Spleen (tissue), 11 donors: Measurements from ENCODE around the gene KCNH8. TPM values are rescaled to one million over a fixed set of nuclear protein-coding genes. Genes with fewer than 3 reads are reported as not detected.

Experiments used
- DNase-seq: peaks from one replicate; pipeline ENCODE4 v3.0.0-alpha.2; 2020
- H3K27ac ChIP-seq, 8 donors: fragments of 200-600 bp; sonication (generic) in 7 of 8; 1 replicate in 4 of 8; 2 replicates in 4 of 8; pipeline versions ENCODE4 v1.5.0 to v1.8.0; 2016 to 2021; ENCODE audit warnings: inconsistent platforms in 4 of 8, mild to moderate bottlenecking in 4 of 8, moderate library complexity in 1 of 8
- H3K27me3 ChIP-seq, 7 donors: fragments of 200-600 bp; sonication (generic) in 6 of 7; replicated peaks in 1 of 7; 1 replicate in 4 of 7; 2 replicates in 3 of 7; pipeline versions ENCODE4 v1.5.0 to v1.8.0; 2016 to 2021; ENCODE audit warnings: inconsistent platforms in 3 of 7, mild to moderate bottlenecking in 1 of 7
- H3K36me3 ChIP-seq, 6 donors: fragments of 200-600 bp; sonication (generic) in 5 of 6; 1 replicate in 4 of 6; 2 replicates in 2 of 6; pipeline versions ENCODE4 v1.5.0 to v1.8.0; 2016 to 2021; ENCODE audit warnings: inconsistent platforms in 2 of 6
- H3K4me1 ChIP-seq, 6 donors: fragments of 200-600 bp; sonication (generic) in 5 of 6; 1 replicate in 3 of 6; 2 replicates in 3 of 6; pipeline versions ENCODE4 v1.5.0 to v1.8.0; 2016 to 2021; ENCODE audit warnings: inconsistent platforms in 3 of 6
- H3K4me3 ChIP-seq, 8 donors: fragments of 200-600 bp; sonication (generic) in 7 of 8; 1 replicate in 4 of 8; 2 replicates in 4 of 8; pipeline versions ENCODE4 v1.5.0 to v1.8.0; 2016 to 2021; ENCODE audit warnings: inconsistent platforms in 4 of 8, mild to moderate bottlenecking in 4 of 8, moderate library complexity in 2 of 8
- H3K9me3 ChIP-seq, 8 donors: fragments of 200-600 bp; sonication (generic) in 7 of 8; 1 replicate in 4 of 8; 2 replicates in 4 of 8; pipeline versions ENCODE4 v1.5.0 to v1.8.0; 2016 to 2021; ENCODE audit warnings: inconsistent platforms in 4 of 8
- POLR2A ChIP-seq, 3 donors: fragments of 450-650 bp; IDR thresholded peaks; one replicate each; pipeline ENCODE4 v1.5.1; 2017; ENCODE audit warnings: antibody characterized with exemption in 3 of 3, mild to moderate bottlenecking in 1 of 3
- POLR2AphosphoS5 ChIP-seq, 3 donors: sonication (generic); formaldehyde crosslinking; IDR thresholded peaks; one replicate each; pipeline ENCODE4 v1.5.1; 2017; ENCODE audit warnings: antibody characterized with exemption in 3 of 3
- WGBS, 5 donors: extraction: QIAGEN DNeasy Blood & Tissue Kit in 3 of 5; methylation state at CpG; one replicate each; pipeline versions ENCODE4 v1.1.5 to v1.1.7; 2013 to 2018; 5-methylcytosine and 5-hydroxymethylcytosine counted together
- intact Hi-C: fragments of 100-400 bp; cut with DNase I; formaldehyde crosslinking; loops from one replicate; pipeline ENCODE4 v1.15.0; 2023; ENCODE audit warnings: low total_unique reads
- polyA plus RNA-seq, 3 donors: library from polyadenylated mRNA; stranded (reverse); fragments of 200-250 nt; gene quantifications; one replicate each; pipeline ENCODE4 v1.2.1, GENCODE V29; 2013
- total RNA-seq, 7 donors: library from RNA; depleted of rRNA in 3 of 7; stranded (reverse); fragments of >200 nt in 3 of 7; fragmentation: NEBNext Ultra II Directional in 4 of 7; extraction: Animal tissue kit (Norgen Biotek cat#: 25700) in 4 of 7; gene quantifications; one replicate each; pipeline versions ENCODE4 v1.1.0 to v1.2.1, GENCODE V29; 2016 to 2021
- TF ChIP-seq, protein P1 (sequence below), 11 experiments: fragments of 200-600 bp in 7 of 11; fragments of 450-650 bp in 4 of 11; sonication (generic) in 4 of 11; IDR thresholded peaks in 8 of 11; conservative IDR thresholded peaks in 3 of 11; 1 replicate in 7 of 11; 2 replicates in 4 of 11; pipeline versions ENCODE4 v1.4.0 to v1.8.0; 2016 to 2021; ENCODE audit warnings: antibody characterized with exemption in 11 of 11, inconsistent platforms in 4 of 11, mild to moderate bottlenecking in 1 of 11
- donor health status: healthy with polysubstance abuse.
- donor health status: DM: no; HTN: no; CAD: no; lungs with moderate emphysema.
- donor health status: DM: no; HTN: no; CAD: no.
- donor health status: Bipolar disorder and iron deficiency.
- donor health status: healthy.
- donor health status: DM: no; HTN: no; CAD: no.
- donor health status: DM: yes; HTN: yes; CAD: no.

KCNH8 gene
- total and polyA plus RNA-seq, 10 donors: 0.70 to 3.1 (median 2.2) TPM

DNA sequence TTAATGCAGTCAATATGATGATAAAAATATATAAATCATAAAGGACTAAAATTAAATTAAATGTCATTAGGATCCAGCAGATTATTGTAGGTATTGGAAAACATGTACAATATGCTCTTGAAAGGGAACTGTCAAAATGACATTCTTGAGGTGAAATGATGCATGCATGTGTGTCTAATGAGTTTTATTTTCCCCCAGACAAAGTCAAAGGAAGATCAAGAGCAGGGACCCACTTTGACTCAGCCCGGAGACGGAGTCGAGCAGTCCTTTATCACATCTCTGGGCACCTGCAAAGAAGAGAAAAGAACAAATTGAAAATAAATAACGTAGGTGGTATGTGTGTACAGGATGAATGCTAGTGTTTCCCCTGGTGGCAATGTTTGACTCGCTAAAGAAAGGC, 194.1 kb downstream of the KCNH8 start:
- no peak overlapping the region for H3K27ac ChIP-seq
- no peak for TF ChIP-seq POLR2AphosphoS5 (IDR thresholded peaks at IDR 0.05)
- H3K27me3 ChIP-seq: no peaks in the 10 kb centered on the region
- H3K9me3 ChIP-seq: peaks cover 0 to 5% (median 0%) of the 10 kb centered on the region in 8 donors
- intact Hi-C loops: loop anchor here (10.0 kb wide), 1 partner anchor 522 kb away; no protein-coding TSS in a partner anchor
- WGBS, 5 donors: 50 to 80% (median 66%) methylated on average over 5 of the region's 5 CpGs
- no peak for DNase-seq
- no peak overlapping the region for H3K4me3 ChIP-seq
- no peaks in the 10 kb centered on the region for H3K36me3 ChIP-seq
- peaks cover 0 to 11% (median 0%) of the 10 kb centered on the region in 6 donors for H3K4me1 ChIP-seq

DNA sequence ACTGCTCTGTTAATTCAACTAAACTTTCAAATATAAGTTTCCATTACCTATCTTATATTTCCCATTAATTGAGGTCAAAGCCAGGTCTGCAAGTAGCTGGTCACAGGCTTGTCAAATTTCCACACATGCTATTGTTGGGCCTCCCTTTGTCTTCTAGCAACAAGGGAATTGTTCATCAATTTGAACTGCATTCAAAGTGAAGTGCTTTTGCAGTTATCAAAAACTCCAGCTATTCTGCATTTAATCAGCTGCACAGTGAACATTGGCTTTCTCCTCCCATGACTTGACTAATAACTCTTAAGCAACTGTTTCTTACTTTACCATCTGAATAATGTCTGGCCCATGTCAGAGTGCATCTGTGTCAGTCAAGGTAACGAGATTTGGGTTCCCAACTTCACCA, 198.4 kb downstream of the KCNH8 start:
- Histone ChIP-seq H3K27ac (peak overlapping the region in 4 of 8 donors; percentile 40 to 76 (median 66)), H3K9me3 (peaks cover 0 to 7% (median 0%) of the 10 kb centered on the region in 8 donors), H3K36me3 (no peaks in the 10 kb centered on the region), H3K4me1 (peaks cover 0 to 31% (median 4%) of the 10 kb centered on the region in 6 donors), H3K27me3 (no peaks in the 10 kb centered on the region), H3K4me3 (no peak overlapping the region)
- 26 to 52% (median 41%) methylated on average over 1 of the region's 1 CpG for WGBS, 5 donors
- TF ChIP-seq POLR2AphosphoS5 (IDR thresholded peaks at IDR 0.05) (no peak), POLR2A (IDR thresholded peaks at IDR 0.05) (no peak)
- TF ChIP-seq, protein P1, sequence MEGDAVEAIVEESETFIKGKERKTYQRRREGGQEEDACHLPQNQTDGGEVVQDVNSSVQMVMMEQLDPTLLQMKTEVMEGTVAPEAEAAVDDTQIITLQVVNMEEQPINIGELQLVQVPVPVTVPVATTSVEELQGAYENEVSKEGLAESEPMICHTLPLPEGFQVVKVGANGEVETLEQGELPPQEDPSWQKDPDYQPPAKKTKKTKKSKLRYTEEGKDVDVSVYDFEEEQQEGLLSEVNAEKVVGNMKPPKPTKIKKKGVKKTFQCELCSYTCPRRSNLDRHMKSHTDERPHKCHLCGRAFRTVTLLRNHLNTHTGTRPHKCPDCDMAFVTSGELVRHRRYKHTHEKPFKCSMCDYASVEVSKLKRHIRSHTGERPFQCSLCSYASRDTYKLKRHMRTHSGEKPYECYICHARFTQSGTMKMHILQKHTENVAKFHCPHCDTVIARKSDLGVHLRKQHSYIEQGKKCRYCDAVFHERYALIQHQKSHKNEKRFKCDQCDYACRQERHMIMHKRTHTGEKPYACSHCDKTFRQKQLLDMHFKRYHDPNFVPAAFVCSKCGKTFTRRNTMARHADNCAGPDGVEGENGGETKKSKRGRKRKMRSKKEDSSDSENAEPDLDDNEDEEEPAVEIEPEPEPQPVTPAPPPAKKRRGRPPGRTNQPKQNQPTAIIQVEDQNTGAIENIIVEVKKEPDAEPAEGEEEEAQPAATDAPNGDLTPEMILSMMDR (IDR thresholded peaks at IDR 0.05 in 8 of 11, conservative IDR thresholded peaks at IDR 0.05 in 3 of 11): no peak
- no peak for DNase-seq
- intact Hi-C loops: loop anchor here (10.0 kb wide), 1 partner anchor 518 kb away; no protein-coding TSS in a partner anchor

DNA sequence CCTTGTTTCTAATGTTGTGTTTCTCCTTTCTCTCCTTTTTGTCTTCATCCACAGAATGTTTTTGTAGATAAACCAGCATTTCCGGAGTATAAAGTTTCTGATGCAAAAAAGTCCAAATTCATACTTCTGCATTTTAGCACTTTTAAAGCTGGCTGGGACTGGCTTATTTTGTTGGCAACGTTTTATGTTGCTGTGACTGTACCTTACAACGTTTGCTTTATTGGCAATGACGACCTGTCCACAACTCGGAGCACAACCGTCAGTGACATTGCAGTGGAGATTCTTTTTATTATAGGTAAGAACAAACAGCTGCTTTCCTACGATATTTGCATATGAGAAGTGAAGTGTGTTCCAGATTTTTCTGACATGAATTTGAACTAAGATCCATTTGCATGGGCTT, 199.4 kb downstream of the KCNH8 start:
- Histone ChIP-seq H3K4me1 (peaks cover 0 to 31% (median 4%) of the 10 kb centered on the region in 6 donors), H3K27me3 (no peaks in the 10 kb centered on the region), H3K9me3 (peaks cover 0 to 7% (median 0%) of the 10 kb centered on the region in 8 donors), H3K4me3 (peak overlapping the region in 1 of 8 donors; percentile 33), H3K36me3 (no peaks in the 10 kb centered on the region), H3K27ac (peak overlapping the region; percentile 3 to 76 (median 39))
- intact Hi-C loops: loop anchor here (10.0 kb wide), 1 partner anchor 517 kb away; no protein-coding TSS in a partner anchor
- TF ChIP-seq POLR2AphosphoS5 (IDR thresholded peaks at IDR 0.05) (peak in 1 of 3 donors; percentile 49), POLR2A (IDR thresholded peaks at IDR 0.05) (peak in 1 of 3 donors; percentile 21)
- TF ChIP-seq, protein P1 (IDR thresholded peaks at IDR 0.05 in 8 of 11, conservative IDR thresholded peaks at IDR 0.05 in 3 of 11): no peak
- no peak for DNase-seq
- WGBS, 5 donors: 21 to 44% (median 32%) methylated on average over 7 of the region's 7 CpGs

DNA sequence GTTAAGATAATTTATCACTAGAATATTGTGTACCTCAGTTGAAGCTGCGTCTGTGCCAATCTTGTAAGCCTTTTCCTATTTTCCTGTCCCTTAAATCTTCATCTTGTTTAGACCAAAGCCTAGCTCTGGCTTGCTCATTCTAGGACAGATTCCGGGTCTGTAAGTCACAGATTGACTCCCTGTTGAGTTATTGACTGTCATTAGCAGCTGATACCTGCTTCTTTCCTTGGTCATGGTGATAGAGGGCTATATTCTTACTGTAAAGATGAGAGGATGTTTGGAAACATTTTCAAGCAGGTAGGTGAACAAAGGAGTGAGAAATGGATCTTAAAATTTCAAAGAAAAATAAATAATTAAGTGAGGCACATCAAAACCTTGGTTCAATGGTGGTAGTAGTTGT, 200.2 kb downstream of the KCNH8 start:
- Histone ChIP-seq H3K9me3 (peaks cover 0 to 13% (median 3%) of the 10 kb centered on the region in 8 donors), H3K27me3 (no peaks in the 10 kb centered on the region), H3K27ac (peak overlapping the region in 6 of 8 donors; percentile 3 to 76 (median 58)), H3K4me3 (peak overlapping the region in 1 of 8 donors; percentile 33), H3K36me3 (no peaks in the 10 kb centered on the region), H3K4me1 (peaks cover 0 to 31% (median 4%) of the 10 kb centered on the region in 6 donors)
- TF ChIP-seq POLR2AphosphoS5 (IDR thresholded peaks at IDR 0.05) (no peak), POLR2A (IDR thresholded peaks at IDR 0.05) (no peak)
- TF ChIP-seq, protein P1 (IDR thresholded peaks at IDR 0.05 in 8 of 11, conservative IDR thresholded peaks at IDR 0.05 in 3 of 11): no peak
- intact Hi-C loops: loop anchor here (10.0 kb wide), 1 partner anchor 516 kb away; no protein-coding TSS in a partner anchor
- 67 to 80% (median 69%) methylated on average over 2 of the region's 2 CpGs for WGBS, 5 donors
- no peak for DNase-seq
